ENCODE measurements around the gene UNC45B.

GRCh38 chr17:35141681-35142466 lies 5.7 kb upstream of the UNC45B start, which contains the start of gene NLE1:
- TF ChIP-seq CTCF (IDR thresholded peaks at IDR 0.05) (peak; percentile 74 to 90 (median 81)), POLR2AphosphoS5 (IDR thresholded peaks at IDR 0.05; ENCODE audit: insufficient read depth in 1 of 2, low read depth in 1 of 2) (peak; percentile 29 to 68)
